LNCaP clone FGC (cell line): Measurements from ENCODE around the gene MPP3.

Experiments used
- DNase-seq: peaks from one replicate; pipeline ENCODE4 v3.0.0-alpha.2; 2011; ENCODE audit warnings: low read depth
- H3K4me3 ChIP-seq: 2 replicates; pipeline ENCODE4 v1.5.1; 2011; ENCODE audit warnings: mild to moderate bottlenecking, low read depth, low read length, control low read depth
- CTCF ChIP-seq: IDR thresholded peaks from 2 replicates; pipeline ENCODE4 v1.5.1; 2012; ENCODE audit warnings: mild to moderate bottlenecking; ENCODE audit not compliant: control insufficient read depth, insufficient read depth; ENCODE audit errors: extremely low read depth

The MPP3 gene

GRCh38 chr17:43772877-43773648 is 59.9 kb downstream of the MPP3 start:
- no peak for TF ChIP-seq CTCF
- H3K4me3 ChIP-seq, result no peak overlapping the region
- no peak for DNase-seq

- no peak overlapping the region for H3K4me3 ChIP-seq
- DNase-seq, result no peak
- TF ChIP-seq CTCF, result no peak
Observed at GRCh38 chr17:43771463-43771862, 61.5 kb downstream of the MPP3 start.

- no peak for TF ChIP-seq CTCF
- H3K4me3 ChIP-seq, result no peak overlapping the region
- no peak for DNase-seq
Observed at GRCh38 chr17:43770957-43771356, 62.0 kb downstream of the MPP3 start.

DNA sequence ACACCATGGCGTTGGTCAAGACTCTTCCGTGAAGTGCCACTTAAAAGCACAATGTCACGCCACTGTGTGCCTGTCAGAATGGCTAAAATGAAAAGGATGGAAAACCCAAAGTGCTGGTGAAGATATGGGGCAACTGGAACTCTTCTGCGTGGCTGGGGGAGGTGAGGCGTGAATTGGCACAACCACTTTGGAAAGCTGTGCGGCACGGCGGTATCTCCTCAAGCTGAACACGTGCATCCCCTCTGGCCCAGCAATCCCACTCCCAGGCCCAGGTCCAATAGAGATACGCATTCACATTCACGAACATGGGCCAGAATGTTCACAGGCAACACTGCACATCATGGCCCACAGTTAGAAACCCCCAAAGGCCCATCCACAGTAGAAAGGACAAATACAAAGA is 63.1 kb downstream of the MPP3 start:
- no peak overlapping the region for H3K4me3 ChIP-seq
- DNase-seq, result no peak
- no peak for TF ChIP-seq CTCF

- no peak for DNase-seq
- TF ChIP-seq CTCF, result no peak
- no peak overlapping the region for H3K4me3 ChIP-seq
Observed at GRCh38 chr17:43769426-43769825, 63.5 kb downstream of the MPP3 start.

- TF ChIP-seq CTCF, result no peak
- no peak for DNase-seq
- H3K4me3 ChIP-seq, result no peak overlapping the region
Observed at GRCh38 chr17:43768943-43769342, 64.0 kb downstream of the MPP3 start.

GRCh38 chr17:43768382-43768781 is 64.6 kb downstream of the MPP3 start:
- DNase-seq, result no peak
- H3K4me3 ChIP-seq, result no peak overlapping the region
- no peak for TF ChIP-seq CTCF
